NAMALWA (cell line): Measurements from ENCODE around the gene SEC22B.
"Not testable (repeated sequence)": the region's sequence is repeated elsewhere in the genome, so short reads cannot be mapped to it uniquely, and the experiment has no call there.

ENCODE experiments used
- DNase-seq: peaks from one replicate; pipeline ENCODE4 v3.0.0-alpha.2; 2015; ENCODE audit warnings: low spot score

Gene SEC22B

GRCh38 chr1:120145806-120146205 is 30.5 kb downstream of the SEC22B start:
- DNase-seq, result peak; percentile 26

- not testable (repeated sequence) for DNase-seq
These were observed 31.7 kb downstream of the SEC22B start for GRCh38 chr1:120144626-120145025.

- not testable (repeated sequence) for DNase-seq
These were observed 32.2 kb downstream of the SEC22B start for GRCh38 chr1:120144169-120144568.

GRCh38 chr1:120143334-120143733 is 33.0 kb downstream of the SEC22B start:
- peak; percentile 27 for DNase-seq

- peak; percentile 62 for DNase-seq
These were observed 33.6 kb downstream of the SEC22B start for GRCh38 chr1:120142512-120143263.

GRCh38 chr1:120141865-120142264 is 34.5 kb downstream of the SEC22B start:
- not testable (repeated sequence) for DNase-seq

- not testable (repeated sequence) for DNase-seq
These were observed 35.6 kb downstream of the SEC22B start for GRCh38 chr1:120140656-120141265.

GRCh38 chr1:120136086-120136485 is 40.2 kb downstream of the SEC22B start:
- not testable (repeated sequence) for DNase-seq

GRCh38 chr1:120133928-120134325 is 42.4 kb downstream of the SEC22B start:
- DNase-seq, result peak; percentile 10

- peak; percentile 29 for DNase-seq
These were observed 42.9 kb downstream of the SEC22B start for GRCh38 chr1:120133228-120133927.

GRCh38 chr1:120132406-120132763 is 43.9 kb downstream of the SEC22B start:
- DNase-seq, result not testable (repeated sequence)

- DNase-seq, result peak; percentile 32
These were observed 44.5 kb downstream of the SEC22B start for GRCh38 chr1:120131611-120132405.

- DNase-seq, result not testable (repeated sequence)
These were observed 48.4 kb downstream of the SEC22B start for GRCh38 chr1:120127921-120128320.

- not testable (repeated sequence) for DNase-seq
These were observed 50.1 kb downstream of the SEC22B start for GRCh38 chr1:120126216-120126615.

- not testable (repeated sequence) for DNase-seq
These were observed 51.7 kb downstream of the SEC22B start for GRCh38 chr1:120124628-120125027.

GRCh38 chr1:120123813-120124510 is 52.4 kb downstream of the SEC22B start:
- DNase-seq, result not testable (repeated sequence)

GRCh38 chr1:120122262-120122893 is 53.9 kb downstream of the SEC22B start:
- peak; percentile 34 for DNase-seq

- DNase-seq, result not testable (repeated sequence)
These were observed 54.5 kb downstream of the SEC22B start for GRCh38 chr1:120121830-120122229.

GRCh38 chr1:120120525-120120924 is 55.8 kb downstream of the SEC22B start:
- DNase-seq, result not testable (repeated sequence)

GRCh38 chr1:120117371-120118177 is 58.7 kb downstream of the SEC22B start:
- DNase-seq, result peak; percentile 73
